Measurements from ENCODE around the gene IFI16.
"Not testable (repeated sequence)": the region's sequence is repeated elsewhere in the genome, so short reads cannot be mapped to it uniquely, and the experiment has no call there.

IFI16 gene

DNA sequence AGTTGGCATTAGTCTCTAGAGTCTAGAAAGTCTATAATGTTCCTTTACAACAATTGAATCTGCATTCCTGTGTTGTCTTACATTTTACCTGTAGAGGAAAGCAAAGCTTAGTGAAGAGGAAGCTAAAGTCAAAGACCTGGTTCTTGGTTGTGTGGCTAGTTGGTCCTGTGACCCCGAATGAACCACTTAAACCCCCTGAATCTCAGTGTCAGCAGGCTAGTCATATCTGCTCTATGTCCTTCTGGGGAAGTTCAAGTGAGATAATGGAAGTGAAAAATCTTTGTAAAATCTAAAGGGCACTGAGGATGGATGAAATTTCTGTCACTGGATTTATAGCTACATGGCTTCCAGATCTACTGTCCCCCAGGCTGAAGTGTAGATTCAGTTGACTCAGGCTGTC is 90.9 kb downstream of the IFI16 start:
- DNase-seq (ENCODE audit: low read depth) = no peak

DNA sequence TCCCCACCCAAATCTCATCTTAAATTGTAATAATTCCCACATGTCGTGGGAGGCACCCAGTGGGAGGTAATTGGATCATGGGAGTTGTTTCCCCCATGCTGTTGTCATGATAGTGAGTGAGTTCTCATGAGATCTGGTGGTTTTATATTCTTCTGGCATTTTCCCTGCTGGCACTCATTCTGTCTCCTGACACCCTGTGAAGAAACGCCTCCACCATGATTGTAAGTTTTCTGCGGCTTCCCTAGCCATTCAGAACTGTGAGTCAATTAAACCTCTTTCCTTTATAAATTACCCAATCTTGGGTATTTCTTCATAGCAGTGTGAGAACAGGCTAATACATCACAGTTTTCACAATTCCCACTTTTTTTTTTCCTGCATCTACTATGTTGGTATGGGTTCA is 93.3 kb downstream of the IFI16 start:
- not testable (repeated sequence) for DNase-seq (ENCODE audit: low read depth)
